ENCODE data around the gene C17orf114.
A peak's percentile ranks its signal among the peaks of the same experiment; 100 is the strongest.

Gene C17orf114

DNA sequence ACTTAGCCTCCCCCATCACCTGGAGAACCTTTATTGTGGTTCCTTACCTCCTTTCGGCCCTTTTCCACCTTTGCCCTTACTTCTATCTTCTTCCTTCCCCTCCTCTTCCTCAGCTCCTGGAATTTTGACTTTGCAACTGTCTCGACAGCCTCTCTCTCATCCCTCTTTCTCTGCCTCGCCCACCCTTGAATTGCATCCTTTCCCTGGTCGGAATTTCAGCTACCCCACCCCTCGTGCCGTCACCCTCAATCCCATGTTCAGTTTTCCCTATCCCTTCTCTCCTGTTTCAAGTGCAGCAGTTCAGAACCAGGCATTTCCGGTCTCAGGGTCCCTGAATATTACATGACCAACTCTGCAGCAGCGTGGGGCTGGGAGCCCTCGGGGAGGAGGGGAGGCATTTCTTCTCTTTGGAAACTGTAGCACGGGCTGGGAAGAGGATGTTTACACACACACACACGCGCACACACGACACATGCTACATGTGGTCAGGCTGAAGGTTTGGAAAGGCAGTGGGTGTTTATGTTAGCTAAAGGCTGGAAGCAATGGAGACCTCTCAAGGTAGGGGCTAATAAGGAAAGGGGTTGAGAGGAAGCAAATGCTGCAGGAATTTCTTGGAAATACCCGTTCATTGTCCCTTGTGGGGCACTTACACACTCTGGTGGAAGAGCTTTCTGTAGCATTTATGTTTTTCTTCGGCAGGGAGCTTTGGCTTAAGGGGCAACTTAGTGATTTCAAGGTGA is 32.0 kb upstream of the C17orf114 start (continued):
- TF ChIP-seq, protein P1, sequence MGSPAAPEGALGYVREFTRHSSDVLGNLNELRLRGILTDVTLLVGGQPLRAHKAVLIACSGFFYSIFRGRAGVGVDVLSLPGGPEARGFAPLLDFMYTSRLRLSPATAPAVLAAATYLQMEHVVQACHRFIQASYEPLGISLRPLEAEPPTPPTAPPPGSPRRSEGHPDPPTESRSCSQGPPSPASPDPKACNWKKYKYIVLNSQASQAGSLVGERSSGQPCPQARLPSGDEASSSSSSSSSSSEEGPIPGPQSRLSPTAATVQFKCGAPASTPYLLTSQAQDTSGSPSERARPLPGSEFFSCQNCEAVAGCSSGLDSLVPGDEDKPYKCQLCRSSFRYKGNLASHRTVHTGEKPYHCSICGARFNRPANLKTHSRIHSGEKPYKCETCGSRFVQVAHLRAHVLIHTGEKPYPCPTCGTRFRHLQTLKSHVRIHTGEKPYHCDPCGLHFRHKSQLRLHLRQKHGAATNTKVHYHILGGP (tag by site-specific recombination; IDR thresholded peaks at IDR 0.05): no peak
- TF ChIP-seq, protein P2, sequence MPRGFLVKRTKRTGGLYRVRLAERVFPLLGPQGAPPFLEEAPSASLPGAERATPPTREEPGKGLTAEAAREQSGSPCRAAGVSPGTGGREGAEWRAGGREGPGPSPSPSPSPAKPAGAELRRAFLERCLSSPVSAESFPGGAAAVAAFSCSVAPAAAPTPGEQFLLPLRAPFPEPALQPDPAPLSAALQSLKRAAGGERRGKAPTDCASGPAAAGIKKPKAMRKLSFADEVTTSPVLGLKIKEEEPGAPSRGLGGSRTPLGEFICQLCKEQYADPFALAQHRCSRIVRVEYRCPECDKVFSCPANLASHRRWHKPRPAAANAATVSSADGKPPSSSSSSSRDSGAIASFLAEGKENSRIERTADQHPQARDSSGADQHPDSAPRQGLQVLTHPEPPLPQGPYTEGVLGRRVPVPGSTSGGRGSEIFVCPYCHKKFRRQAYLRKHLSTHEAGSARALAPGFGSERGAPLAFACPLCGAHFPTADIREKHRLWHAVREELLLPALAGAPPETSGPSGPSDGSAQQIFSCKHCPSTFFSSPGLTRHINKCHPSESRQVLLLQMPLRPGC (tag by site-specific recombination; IDR thresholded peaks at IDR 0.05): no peak
- TF ChIP-seq, protein P3, sequence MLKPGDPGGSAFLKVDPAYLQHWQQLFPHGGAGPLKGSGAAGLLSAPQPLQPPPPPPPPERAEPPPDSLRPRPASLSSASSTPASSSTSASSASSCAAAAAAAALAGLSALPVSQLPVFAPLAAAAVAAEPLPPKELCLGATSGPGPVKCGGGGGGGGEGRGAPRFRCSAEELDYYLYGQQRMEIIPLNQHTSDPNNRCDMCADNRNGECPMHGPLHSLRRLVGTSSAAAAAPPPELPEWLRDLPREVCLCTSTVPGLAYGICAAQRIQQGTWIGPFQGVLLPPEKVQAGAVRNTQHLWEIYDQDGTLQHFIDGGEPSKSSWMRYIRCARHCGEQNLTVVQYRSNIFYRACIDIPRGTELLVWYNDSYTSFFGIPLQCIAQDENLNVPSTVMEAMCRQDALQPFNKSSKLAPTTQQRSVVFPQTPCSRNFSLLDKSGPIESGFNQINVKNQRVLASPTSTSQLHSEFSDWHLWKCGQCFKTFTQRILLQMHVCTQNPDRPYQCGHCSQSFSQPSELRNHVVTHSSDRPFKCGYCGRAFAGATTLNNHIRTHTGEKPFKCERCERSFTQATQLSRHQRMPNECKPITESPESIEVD (tag by site-specific recombination; IDR thresholded peaks at IDR 0.05): no peak
- TF ChIP-seq ZNF341 (tag by site-specific recombination; IDR thresholded peaks at IDR 0.05; ENCODE audit: low read depth) (peak; percentile 47; the same call in 1 of the 2 replicates), ZNF169 (tag by site-specific recombination; IDR thresholded peaks at IDR 0.05) (peak; percentile 5; the same call in 1 of the 2 replicates), ZBTB48 (tag by site-specific recombination; IDR thresholded peaks at IDR 0.05) (peak; percentile 88; the same call in 1 of the 2 replicates), ZNF335 (tag by site-specific recombination; conservative IDR thresholded peaks at IDR 0.05) (peak; percentile 84), ZNF623 (tag by site-specific recombination; IDR thresholded peaks at IDR 0.05) (no peak), ZNF510 (tag by site-specific recombination; IDR thresholded peaks at IDR 0.05; ENCODE audit: insufficient replicate concordance) (no peak), SP7 (tag by site-specific recombination; IDR thresholded peaks at IDR 0.05) (no peak), ZNF76 (tag by site-specific recombination; IDR thresholded peaks at IDR 0.05; ENCODE audit: borderline replicate concordance, low read depth) (peak; percentile 61; the same call in 1 of the 2 replicates), ZBTB17 (tag by site-specific recombination; IDR thresholded peaks at IDR 0.05) (peak; percentile 90), ZNF571 (tag by site-specific recombination; IDR thresholded peaks at IDR 0.05) (no peak), ZNF223 (tag by site-specific recombination; IDR thresholded peaks at IDR 0.05) (0 out of 2 replicates have a peak, but pooled peaks have one; percentile 36), ZNF146 (tag by site-specific recombination; IDR thresholded peaks at IDR 0.05) (no peak)
- TF ChIP-seq, protein P4, sequence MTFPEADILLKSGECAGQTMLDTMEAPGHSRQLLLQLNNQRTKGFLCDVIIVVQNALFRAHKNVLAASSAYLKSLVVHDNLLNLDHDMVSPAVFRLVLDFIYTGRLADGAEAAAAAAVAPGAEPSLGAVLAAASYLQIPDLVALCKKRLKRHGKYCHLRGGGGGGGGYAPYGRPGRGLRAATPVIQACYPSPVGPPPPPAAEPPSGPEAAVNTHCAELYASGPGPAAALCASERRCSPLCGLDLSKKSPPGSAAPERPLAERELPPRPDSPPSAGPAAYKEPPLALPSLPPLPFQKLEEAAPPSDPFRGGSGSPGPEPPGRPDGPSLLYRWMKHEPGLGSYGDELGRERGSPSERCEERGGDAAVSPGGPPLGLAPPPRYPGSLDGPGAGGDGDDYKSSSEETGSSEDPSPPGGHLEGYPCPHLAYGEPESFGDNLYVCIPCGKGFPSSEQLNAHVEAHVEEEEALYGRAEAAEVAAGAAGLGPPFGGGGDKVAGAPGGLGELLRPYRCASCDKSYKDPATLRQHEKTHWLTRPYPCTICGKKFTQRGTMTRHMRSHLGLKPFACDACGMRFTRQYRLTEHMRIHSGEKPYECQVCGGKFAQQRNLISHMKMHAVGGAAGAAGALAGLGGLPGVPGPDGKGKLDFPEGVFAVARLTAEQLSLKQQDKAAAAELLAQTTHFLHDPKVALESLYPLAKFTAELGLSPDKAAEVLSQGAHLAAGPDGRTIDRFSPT (tag by site-specific recombination; IDR thresholded peaks at IDR 0.05): peak; percentile 13; the same call in 1 of the 2 replicates
- TF ChIP-seq, protein P5, sequence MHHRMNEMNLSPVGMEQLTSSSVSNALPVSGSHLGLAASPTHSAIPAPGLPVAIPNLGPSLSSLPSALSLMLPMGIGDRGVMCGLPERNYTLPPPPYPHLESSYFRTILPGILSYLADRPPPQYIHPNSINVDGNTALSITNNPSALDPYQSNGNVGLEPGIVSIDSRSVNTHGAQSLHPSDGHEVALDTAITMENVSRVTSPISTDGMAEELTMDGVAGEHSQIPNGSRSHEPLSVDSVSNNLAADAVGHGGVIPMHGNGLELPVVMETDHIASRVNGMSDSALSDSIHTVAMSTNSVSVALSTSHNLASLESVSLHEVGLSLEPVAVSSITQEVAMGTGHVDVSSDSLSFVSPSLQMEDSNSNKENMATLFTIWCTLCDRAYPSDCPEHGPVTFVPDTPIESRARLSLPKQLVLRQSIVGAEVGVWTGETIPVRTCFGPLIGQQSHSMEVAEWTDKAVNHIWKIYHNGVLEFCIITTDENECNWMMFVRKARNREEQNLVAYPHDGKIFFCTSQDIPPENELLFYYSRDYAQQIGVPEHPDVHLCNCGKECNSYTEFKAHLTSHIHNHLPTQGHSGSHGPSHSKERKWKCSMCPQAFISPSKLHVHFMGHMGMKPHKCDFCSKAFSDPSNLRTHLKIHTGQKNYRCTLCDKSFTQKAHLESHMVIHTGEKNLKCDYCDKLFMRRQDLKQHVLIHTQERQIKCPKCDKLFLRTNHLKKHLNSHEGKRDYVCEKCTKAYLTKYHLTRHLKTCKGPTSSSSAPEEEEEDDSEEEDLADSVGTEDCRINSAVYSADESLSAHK (tag by site-specific recombination; IDR thresholded peaks at IDR 0.05): no peak
- TF ChIP-seq, protein P6, sequence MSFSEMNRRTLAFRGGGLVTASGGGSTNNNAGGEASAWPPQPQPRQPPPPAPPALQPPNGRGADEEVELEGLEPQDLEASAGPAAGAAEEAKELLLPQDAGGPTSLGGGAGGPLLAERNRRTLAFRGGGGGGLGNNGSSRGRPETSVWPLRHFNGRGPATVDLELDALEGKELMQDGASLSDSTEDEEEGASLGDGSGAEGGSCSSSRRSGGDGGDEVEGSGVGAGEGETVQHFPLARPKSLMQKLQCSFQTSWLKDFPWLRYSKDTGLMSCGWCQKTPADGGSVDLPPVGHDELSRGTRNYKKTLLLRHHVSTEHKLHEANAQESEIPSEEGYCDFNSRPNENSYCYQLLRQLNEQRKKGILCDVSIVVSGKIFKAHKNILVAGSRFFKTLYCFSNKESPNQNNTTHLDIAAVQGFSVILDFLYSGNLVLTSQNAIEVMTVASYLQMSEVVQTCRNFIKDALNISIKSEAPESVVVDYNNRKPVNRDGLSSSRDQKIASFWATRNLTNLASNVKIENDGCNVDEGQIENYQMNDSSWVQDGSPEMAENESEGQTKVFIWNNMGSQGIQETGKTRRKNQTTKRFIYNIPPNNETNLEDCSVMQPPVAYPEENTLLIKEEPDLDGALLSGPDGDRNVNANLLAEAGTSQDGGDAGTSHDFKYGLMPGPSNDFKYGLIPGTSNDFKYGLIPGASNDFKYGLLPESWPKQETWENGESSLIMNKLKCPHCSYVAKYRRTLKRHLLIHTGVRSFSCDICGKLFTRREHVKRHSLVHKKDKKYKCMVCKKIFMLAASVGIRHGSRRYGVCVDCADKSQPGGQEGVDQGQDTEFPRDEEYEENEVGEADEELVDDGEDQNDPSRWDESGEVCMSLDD (tag by site-specific recombination; IDR thresholded peaks at IDR 0.05): peak; percentile 10; the same call in 1 of the 2 replicates
- TF ChIP-seq, protein P7, sequence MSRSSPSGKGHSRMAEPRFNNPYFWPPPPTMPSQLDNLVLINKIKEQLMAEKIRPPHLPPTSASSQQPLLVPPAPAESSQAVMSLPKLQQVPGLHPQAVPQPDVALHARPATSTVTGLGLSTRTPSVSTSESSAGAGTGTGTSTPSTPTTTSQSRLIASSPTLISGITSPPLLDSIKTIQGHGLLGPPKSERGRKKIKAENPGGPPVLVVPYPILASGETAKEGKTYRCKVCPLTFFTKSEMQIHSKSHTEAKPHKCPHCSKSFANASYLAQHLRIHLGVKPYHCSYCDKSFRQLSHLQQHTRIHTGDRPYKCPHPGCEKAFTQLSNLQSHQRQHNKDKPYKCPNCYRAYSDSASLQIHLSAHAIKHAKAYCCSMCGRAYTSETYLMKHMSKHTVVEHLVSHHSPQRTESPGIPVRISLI (tag by site-specific recombination; IDR thresholded peaks at IDR 0.05): no peak
- TF ChIP-seq, protein P8, sequence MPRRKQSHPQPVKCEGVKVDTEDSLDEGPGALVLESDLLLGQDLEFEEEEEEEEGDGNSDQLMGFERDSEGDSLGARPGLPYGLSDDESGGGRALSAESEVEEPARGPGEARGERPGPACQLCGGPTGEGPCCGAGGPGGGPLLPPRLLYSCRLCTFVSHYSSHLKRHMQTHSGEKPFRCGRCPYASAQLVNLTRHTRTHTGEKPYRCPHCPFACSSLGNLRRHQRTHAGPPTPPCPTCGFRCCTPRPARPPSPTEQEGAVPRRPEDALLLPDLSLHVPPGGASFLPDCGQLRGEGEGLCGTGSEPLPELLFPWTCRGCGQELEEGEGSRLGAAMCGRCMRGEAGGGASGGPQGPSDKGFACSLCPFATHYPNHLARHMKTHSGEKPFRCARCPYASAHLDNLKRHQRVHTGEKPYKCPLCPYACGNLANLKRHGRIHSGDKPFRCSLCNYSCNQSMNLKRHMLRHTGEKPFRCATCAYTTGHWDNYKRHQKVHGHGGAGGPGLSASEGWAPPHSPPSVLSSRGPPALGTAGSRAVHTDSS (tag by site-specific recombination; IDR thresholded peaks at IDR 0.05): peak; percentile 90
- TF ChIP-seq, protein P9, sequence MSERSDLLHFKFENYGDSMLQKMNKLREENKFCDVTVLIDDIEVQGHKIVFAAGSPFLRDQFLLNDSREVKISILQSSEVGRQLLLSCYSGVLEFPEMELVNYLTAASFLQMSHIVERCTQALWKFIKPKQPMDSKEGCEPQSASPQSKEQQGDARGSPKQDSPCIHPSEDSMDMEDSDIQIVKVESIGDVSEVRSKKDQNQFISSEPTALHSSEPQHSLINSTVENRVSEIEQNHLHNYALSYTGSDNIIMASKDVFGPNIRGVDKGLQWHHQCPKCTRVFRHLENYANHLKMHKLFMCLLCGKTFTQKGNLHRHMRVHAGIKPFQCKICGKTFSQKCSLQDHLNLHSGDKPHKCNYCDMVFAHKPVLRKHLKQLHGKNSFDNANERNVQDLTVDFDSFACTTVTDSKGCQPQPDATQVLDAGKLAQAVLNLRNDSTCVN (tag by site-specific recombination; optimal IDR thresholded peaks at IDR 0.05): no peak

All from HEK293 (cell line).